HL-60 (cell line): ENCODE results near the gene LRRC74A.

ENCODE experiments used
- DNase-seq, 2 experiments: peaks; one replicate each; pipeline ENCODE4 v3.0.0-alpha.2; 2010 to 2020; ENCODE audit warnings: low read depth in 1 of 2, low spot score in 1 of 2
- H3K27ac ChIP-seq: fragments of 250-450 bp; sonication (Bioruptor Pico); replicated peaks from 2 replicates; pipeline ENCODE4 v1.5.1; 2020; ENCODE audit warnings: mild to moderate bottlenecking, moderate library complexity
- H3K27me3 ChIP-seq: fragments of 250-450 bp; sonication (Bioruptor Pico); 2 replicates; pipeline ENCODE4 v1.5.1; 2021; ENCODE audit warnings: mild to moderate bottlenecking, moderate library complexity; ENCODE audit not compliant: insufficient read depth, poor library complexity, severe bottlenecking
- H3K4me3 ChIP-seq: replicated peaks from 2 replicates; pipeline ENCODE4 v1.5.1; 2011; ENCODE audit warnings: mild to moderate bottlenecking, control low read depth, low read length; ENCODE audit not compliant: insufficient read depth
- CTCF ChIP-seq: IDR thresholded peaks from one replicate; pipeline ENCODE4 v1.5.1; 2011; ENCODE audit warnings: low read length, control low read depth, inconsistent platforms; ENCODE audit not compliant: insufficient read depth
- GABPA ChIP-seq: IDR thresholded peaks from 2 replicates; pipeline ENCODE4 v1.6.1; 2012; ENCODE audit warnings: low read depth
- POLR2AphosphoS5 ChIP-seq: IDR thresholded peaks from 2 replicates; pipeline ENCODE4 v1.6.1; 2012; ENCODE audit warnings: low read depth
- REST ChIP-seq: IDR thresholded peaks from 2 replicates; pipeline ENCODE4 v1.6.1; 2012; ENCODE audit warnings: low read depth; ENCODE audit not compliant: insufficient replicate concordance
- SPI1 ChIP-seq: IDR thresholded peaks from 2 replicates; pipeline ENCODE4 v1.6.1; 2012; ENCODE audit warnings: low read depth, mild to moderate bottlenecking, borderline replicate concordance

The LRRC74A gene

GRCh38 chr14:76810953-76811400 is 15.2 kb upstream of the LRRC74A start:
- TF ChIP-seq CTCF, result peak; percentile 1
- no peak for TF ChIP-seq POLR2AphosphoS5
- no peak overlapping the region for H3K27ac ChIP-seq
- peak overlapping the region; percentile 15; the same call in 1 of the 2 replicates for H3K4me3 ChIP-seq
- H3K27me3 ChIP-seq, result no peaks in the 10 kb centered on the region
- DNase-seq, result peak in 1 of 2 experiments; percentile 19

GRCh38 chr14:76811561-76811960 is 14.6 kb upstream of the LRRC74A start:
- Histone ChIP-seq H3K4me3 (peak overlapping the region; percentile 69), H3K27me3 (no peaks in the 10 kb centered on the region), H3K27ac (peak overlapping the region; percentile 55)
- no peak for TF ChIP-seq POLR2AphosphoS5
- TF ChIP-seq GABPA, result no peak
- no peak for TF ChIP-seq CTCF
- no peak for TF ChIP-seq REST
- TF ChIP-seq SPI1, result no peak
- DNase-seq, result no peak

- Histone ChIP-seq H3K27me3 (no peaks in the 10 kb centered on the region), H3K27ac (peak overlapping the region; percentile 55), H3K4me3 (peak overlapping the region; percentile 69)
- TF ChIP-seq SPI1 (no peak), REST (no peak), POLR2AphosphoS5 (no peak), CTCF (no peak), GABPA (no peak)
- no peak for DNase-seq
Observed at GRCh38 chr14:76812093-76812421, 14.2 kb upstream of the LRRC74A start.

- TF ChIP-seq GABPA (no peak), POLR2AphosphoS5 (peak; percentile 78)
- H3K4me3 ChIP-seq, result peak within 1 kb of the TSS; percentile 69
- no peaks in the 10 kb centered on the region for H3K27me3 ChIP-seq
- DNase-seq, result peak; percentile 75 to 84
- H3K27ac ChIP-seq, result peak within 1 kb of the TSS; percentile 55
Observed at GRCh38 chr14:76812422-76813383, 13.5 kb upstream of the LRRC74A start, which contains the start of gene ANGEL1. ANGEL1 (minus strand) TSS chr14:76812882; CDS start chr14:76812827, 55 bp downstream.
